Neutrophil (primary cell): ENCODE results near the gene IL13RA2.

Source experiments
- H3K27ac ChIP-seq: fragments of 200-600 bp; sonication (generic); 2 replicates; pipeline ENCODE4 v1.5.1; 2016; ENCODE audit warnings: mild to moderate bottlenecking, moderate library complexity
- H3K27me3 ChIP-seq: fragments of 200-600 bp; sonication (generic); 2 replicates; pipeline ENCODE4 v1.6.0; 2016; ENCODE audit warnings: mild to moderate bottlenecking
- H3K36me3 ChIP-seq: fragments of 200-600 bp; sonication (generic); 2 replicates; pipeline ENCODE4 v1.5.1; 2017
- H3K4me1 ChIP-seq, 2 experiments: fragments of 200-600 bp in 1 of 2; sonication (generic) in 1 of 2; 1 replicate in 1 of 2; 2 replicates in 1 of 2; pipeline versions ENCODE4 v1.5.1 to v1.6.1; 2013 to 2016; ENCODE audit warnings: low read depth in 1 of 2, low read length in 1 of 2, mild to moderate bottlenecking in 1 of 2, moderate library complexity in 1 of 2; ENCODE audit not compliant: control insufficient read depth in 1 of 2, insufficient read depth in 1 of 2
- H3K4me3 ChIP-seq, 2 experiments: fragments of 200-600 bp in 1 of 2; sonication (generic) in 1 of 2; 1 replicate in 1 of 2; 2 replicates in 1 of 2; pipeline ENCODE4 v1.5.1; 2013 to 2016; ENCODE audit warnings: low read depth in 1 of 2, low read length in 1 of 2, mild to moderate bottlenecking in 1 of 2, moderate library complexity in 1 of 2
- H3K9me3 ChIP-seq: fragments of 200-600 bp; sonication (generic); 2 replicates; pipeline ENCODE4 v1.5.1; 2016
- TF ChIP-seq, protein P1 (sequence below): fragments of 200-600 bp; sonication (generic); IDR thresholded peaks from 2 replicates; pipeline ENCODE4 v1.5.1; 2016; ENCODE audit warnings: antibody characterized with exemption

The IL13RA2 gene, protein sequence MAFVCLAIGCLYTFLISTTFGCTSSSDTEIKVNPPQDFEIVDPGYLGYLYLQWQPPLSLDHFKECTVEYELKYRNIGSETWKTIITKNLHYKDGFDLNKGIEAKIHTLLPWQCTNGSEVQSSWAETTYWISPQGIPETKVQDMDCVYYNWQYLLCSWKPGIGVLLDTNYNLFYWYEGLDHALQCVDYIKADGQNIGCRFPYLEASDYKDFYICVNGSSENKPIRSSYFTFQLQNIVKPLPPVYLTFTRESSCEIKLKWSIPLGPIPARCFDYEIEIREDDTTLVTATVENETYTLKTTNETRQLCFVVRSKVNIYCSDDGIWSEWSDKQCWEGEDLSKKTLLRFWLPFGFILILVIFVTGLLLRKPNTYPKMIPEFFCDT

DNA sequence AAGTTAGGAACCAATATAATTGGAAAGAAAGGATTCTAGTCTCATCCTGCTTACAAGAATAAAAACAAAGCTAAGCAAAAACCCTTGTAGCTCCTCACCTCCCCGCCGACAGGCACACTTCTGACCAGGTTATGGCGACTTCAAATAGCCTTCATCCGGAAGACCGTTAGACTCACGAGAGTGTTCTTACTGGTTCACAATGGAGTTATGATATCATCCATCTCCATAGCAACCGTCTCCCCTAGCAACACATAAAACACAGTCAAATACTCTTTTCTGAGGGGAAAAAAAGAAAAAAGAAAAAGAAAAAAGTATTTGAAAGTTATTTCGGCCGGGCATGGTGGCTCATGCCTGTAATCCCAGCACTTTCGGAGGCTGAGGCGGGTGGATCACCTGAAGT lies at the start of gene IL13RA2:
Gene IL13RA2, minus strand, starts transcription at position 162 of the 400 bp plus-strand sequence. CDS start 347 bp downstream, outside the sequence.
- H3K36me3 ChIP-seq: no peaks in the 10 kb centered on the region
- no peaks in the 10 kb centered on the region for H3K27me3 ChIP-seq
- H3K27ac ChIP-seq: no peak within 1 kb of the TSS
- TF ChIP-seq, protein P1, sequence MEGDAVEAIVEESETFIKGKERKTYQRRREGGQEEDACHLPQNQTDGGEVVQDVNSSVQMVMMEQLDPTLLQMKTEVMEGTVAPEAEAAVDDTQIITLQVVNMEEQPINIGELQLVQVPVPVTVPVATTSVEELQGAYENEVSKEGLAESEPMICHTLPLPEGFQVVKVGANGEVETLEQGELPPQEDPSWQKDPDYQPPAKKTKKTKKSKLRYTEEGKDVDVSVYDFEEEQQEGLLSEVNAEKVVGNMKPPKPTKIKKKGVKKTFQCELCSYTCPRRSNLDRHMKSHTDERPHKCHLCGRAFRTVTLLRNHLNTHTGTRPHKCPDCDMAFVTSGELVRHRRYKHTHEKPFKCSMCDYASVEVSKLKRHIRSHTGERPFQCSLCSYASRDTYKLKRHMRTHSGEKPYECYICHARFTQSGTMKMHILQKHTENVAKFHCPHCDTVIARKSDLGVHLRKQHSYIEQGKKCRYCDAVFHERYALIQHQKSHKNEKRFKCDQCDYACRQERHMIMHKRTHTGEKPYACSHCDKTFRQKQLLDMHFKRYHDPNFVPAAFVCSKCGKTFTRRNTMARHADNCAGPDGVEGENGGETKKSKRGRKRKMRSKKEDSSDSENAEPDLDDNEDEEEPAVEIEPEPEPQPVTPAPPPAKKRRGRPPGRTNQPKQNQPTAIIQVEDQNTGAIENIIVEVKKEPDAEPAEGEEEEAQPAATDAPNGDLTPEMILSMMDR: no peak
- H3K9me3 ChIP-seq: no peaks in the 10 kb centered on the region
- H3K4me1 ChIP-seq: no peaks in the 10 kb centered on the region
- no peak within 1 kb of the TSS for H3K4me3 ChIP-seq

DNA sequence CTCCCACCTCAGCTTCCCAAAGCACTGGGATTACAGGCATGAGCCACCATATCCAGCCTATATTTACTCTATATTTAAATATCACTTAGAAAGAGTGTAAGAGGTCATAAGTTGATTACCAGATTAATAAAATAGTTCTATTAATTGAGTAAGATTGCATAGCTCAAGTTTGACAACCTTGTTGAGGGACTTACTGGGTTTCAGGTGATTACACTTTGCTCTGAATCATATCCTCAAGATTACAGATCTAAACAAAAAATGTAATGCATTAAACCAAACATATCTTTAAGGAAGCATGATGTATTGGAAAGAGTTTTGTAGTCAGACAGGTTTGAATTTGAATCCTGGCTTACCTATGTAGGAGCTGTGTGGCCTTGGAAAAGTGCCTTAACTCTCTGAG lies 47.9 kb upstream of the IL13RA2 start:
- TF ChIP-seq, protein P1: no peak
- Histone ChIP-seq H3K9me3 (no peaks in the 10 kb centered on the region), H3K27me3 (no peaks in the 10 kb centered on the region), H3K36me3 (no peaks in the 10 kb centered on the region), H3K4me1 (no peaks in the 10 kb centered on the region), H3K27ac (no peak overlapping the region), H3K4me3 (no peak overlapping the region)

DNA sequence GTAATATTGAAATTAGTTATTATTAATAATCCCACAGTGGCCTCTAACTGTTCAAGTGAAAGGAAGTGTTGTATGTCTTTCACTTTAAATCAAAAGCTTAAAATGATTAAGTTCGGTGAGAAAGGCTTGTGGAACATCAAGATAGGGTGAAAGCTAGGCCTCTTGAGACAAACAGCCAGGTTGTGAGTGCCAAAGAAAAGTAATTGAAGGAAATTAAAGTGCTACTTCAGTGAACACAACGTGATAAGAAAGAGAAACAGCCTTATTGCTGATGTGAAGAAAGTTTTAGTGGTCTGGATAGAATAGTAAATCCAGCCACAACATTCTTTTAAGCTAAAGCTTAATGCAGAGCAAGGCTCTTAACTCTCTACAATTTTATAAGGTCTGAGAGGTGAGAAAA lies 42.6 kb upstream of the IL13RA2 start:
- Histone ChIP-seq H3K27ac (no peak overlapping the region), H3K27me3 (no peaks in the 10 kb centered on the region), H3K36me3 (no peaks in the 10 kb centered on the region), H3K4me1 (no peaks in the 10 kb centered on the region), H3K4me3 (no peak overlapping the region), H3K9me3 (no peaks in the 10 kb centered on the region)
- TF ChIP-seq, protein P1: no peak

DNA sequence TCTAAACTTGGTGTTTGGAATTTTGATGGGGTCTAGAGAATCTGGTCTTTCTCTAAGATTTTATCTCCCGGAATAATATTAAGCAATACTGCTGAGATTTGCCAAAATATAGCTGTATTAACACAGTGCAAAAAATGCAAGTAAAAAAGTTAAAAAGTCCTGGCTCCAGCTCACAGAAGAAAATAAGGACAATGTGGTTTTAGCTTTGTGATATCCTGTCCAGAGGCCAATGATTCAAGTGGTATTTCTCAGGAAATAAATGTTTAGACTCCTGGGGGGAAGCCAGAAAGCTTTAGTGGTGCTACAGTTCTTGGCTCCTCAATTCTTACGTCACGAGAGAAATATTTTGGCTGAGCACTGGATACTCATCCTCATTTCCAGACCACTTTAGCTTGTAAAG lies 40.9 kb upstream of the IL13RA2 start:
- Histone ChIP-seq H3K9me3 (no peaks in the 10 kb centered on the region), H3K27ac (no peak overlapping the region), H3K27me3 (no peaks in the 10 kb centered on the region), H3K36me3 (no peaks in the 10 kb centered on the region), H3K4me1 (no peaks in the 10 kb centered on the region), H3K4me3 (no peak overlapping the region)
- TF ChIP-seq, protein P1: no peak

DNA sequence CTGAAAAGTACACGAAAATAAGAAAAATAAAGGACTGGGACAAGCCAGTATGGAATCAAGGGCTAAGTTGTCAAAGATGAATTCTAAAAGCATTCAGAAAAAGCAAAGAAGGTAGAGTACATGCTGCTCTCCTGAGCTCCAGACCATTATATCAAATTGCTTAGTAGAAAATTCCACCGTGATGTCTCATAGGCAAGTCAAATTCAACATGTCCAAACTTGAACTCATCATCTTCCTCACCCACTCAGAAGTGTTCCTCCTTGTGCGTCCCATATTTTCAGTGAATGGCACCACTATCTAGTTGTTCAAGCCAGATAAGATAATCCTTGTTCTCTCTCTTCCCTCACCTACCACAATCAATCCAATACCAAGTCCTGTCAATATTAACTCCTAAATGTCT lies 37.5 kb upstream of the IL13RA2 start:
- no peaks in the 10 kb centered on the region for H3K4me1 ChIP-seq
- H3K9me3 ChIP-seq: no peaks in the 10 kb centered on the region
- no peak overlapping the region for H3K4me3 ChIP-seq
- H3K27ac ChIP-seq: no peak overlapping the region
- no peaks in the 10 kb centered on the region for H3K27me3 ChIP-seq
- TF ChIP-seq, protein P1: no peak
- H3K36me3 ChIP-seq: no peaks in the 10 kb centered on the region
